Fibroblast of lung (primary cell): ENCODE data around the gene PGPEP1.

ENCODE experiments used
- EZH2 ChIP-seq: IDR thresholded peaks from 2 replicates; pipeline ENCODE4 v1.5.1; 2012; ENCODE audit warnings: low read length, control low read depth, mild to moderate bottlenecking; ENCODE audit errors: missing control alignments
- TF ChIP-seq, protein P1 (sequence below), 2 donors: IDR thresholded peaks in 1 of 2; conservative IDR thresholded peaks in 1 of 2; 1 replicate in 1 of 2; 2 replicates in 1 of 2; pipeline ENCODE4 v1.5.1; 2011 to 2012; ENCODE audit warnings: low read length in 2 of 2, control low read depth in 1 of 2, inconsistent platforms in 1 of 2, low read depth in 1 of 2, mild to moderate bottlenecking in 1 of 2

DNA sequence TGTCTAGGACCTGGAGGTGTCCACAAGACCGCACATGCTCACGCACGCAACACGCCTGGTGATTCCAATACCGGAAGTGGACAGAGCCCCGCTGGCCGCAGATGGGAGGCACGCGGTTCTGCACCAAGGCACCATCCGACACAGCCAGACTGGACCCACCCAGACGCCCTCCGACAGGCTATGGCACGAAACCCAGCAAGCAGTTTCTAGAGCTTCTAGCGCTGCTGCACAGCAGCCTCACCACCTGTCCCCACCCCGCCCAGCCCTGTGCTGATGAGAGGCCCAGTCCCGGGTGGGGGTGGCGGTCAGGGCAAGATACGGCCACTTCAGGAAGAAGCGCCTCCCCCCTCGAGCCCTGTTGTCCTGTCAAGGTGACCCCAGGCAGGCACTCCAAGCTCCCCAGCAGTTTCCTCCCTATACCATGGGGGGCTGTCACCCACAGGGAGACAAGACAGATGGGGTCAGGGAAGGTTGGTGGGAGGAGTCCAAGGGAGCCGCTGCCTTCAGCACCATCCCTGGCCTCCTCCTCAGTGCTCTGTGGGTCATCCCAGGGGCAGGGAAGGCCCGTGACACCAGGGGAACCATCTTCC, 28.8 kb upstream of the PGPEP1 start:
- TF ChIP-seq, protein P1, sequence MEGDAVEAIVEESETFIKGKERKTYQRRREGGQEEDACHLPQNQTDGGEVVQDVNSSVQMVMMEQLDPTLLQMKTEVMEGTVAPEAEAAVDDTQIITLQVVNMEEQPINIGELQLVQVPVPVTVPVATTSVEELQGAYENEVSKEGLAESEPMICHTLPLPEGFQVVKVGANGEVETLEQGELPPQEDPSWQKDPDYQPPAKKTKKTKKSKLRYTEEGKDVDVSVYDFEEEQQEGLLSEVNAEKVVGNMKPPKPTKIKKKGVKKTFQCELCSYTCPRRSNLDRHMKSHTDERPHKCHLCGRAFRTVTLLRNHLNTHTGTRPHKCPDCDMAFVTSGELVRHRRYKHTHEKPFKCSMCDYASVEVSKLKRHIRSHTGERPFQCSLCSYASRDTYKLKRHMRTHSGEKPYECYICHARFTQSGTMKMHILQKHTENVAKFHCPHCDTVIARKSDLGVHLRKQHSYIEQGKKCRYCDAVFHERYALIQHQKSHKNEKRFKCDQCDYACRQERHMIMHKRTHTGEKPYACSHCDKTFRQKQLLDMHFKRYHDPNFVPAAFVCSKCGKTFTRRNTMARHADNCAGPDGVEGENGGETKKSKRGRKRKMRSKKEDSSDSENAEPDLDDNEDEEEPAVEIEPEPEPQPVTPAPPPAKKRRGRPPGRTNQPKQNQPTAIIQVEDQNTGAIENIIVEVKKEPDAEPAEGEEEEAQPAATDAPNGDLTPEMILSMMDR (conservative IDR thresholded peaks at IDR 0.05 in 1 of 2, IDR thresholded peaks at IDR 0.05 in 1 of 2; ENCODE audit: low read depth in 1 of 2, low read length in 2 of 2), result no peak
- TF ChIP-seq EZH2, result no peak
